Right lobe of liver (tissue), 6 donors: ENCODE data around the gene PDE9A. TPM values are rescaled to one million over a fixed set of nuclear protein-coding genes. Genes with fewer than 3 reads are reported as not detected.

Experiments
- ATAC-seq, 4 donors: fragments of 200-7000 bp; cut with Tn5 transposase; one replicate each; pipeline ENCODE4 v1.9.1; 2020; ENCODE audit warnings: mild to moderate bottlenecking in 4 of 4, moderate library complexity in 4 of 4
- DNase-seq, 3 donors: peaks; one replicate each; pipeline ENCODE4 v3.0.0-alpha.2; 2020
- H3K27ac ChIP-seq, 3 donors: fragments of 200-600 bp; one replicate each; pipeline ENCODE4 v1.8.0; 2022
- H3K27me3 ChIP-seq, 2 donors: fragments of 200-600 bp; one replicate each; pipeline ENCODE4 v1.8.0; 2022
- H3K36me3 ChIP-seq, 4 donors: fragments of 200-600 bp; sonication (generic) in 1 of 4; one replicate each; pipeline versions ENCODE4 v1.5.1 to v1.8.0; 2017 to 2022; ENCODE audit warnings: control low read depth in 1 of 4
- H3K4me1 ChIP-seq, 4 donors: fragments of 200-600 bp; sonication (generic) in 1 of 4; one replicate each; pipeline versions ENCODE4 v1.5.1 to v1.8.0; 2017 to 2022; ENCODE audit warnings: control low read depth in 1 of 4
- H3K4me3 ChIP-seq, 3 donors: fragments of 200-600 bp; one replicate each; pipeline ENCODE4 v1.8.0; 2022
- H3K9me3 ChIP-seq, 4 donors: fragments of 200-600 bp; sonication (generic) in 1 of 4; one replicate each; pipeline versions ENCODE4 v1.5.1 to v1.8.0; 2017 to 2022; ENCODE audit warnings: control low read depth in 1 of 4
- CTCF ChIP-seq, 4 donors: fragments of 200-600 bp in 3 of 4; fragments of 450-650 bp in 1 of 4; IDR thresholded peaks; one replicate each; pipeline versions ENCODE4 v1.5.1 to v1.8.0; 2016 to 2022; ENCODE audit warnings: antibody characterized with exemption in 4 of 4, mild to moderate bottlenecking in 2 of 4
- POLR2A ChIP-seq: fragments of 450-650 bp; IDR thresholded peaks from one replicate; pipeline ENCODE4 v1.6.1; 2017; ENCODE audit warnings: antibody characterized with exemption, mild to moderate bottlenecking
- whole genome bisulfite sequencing: methylation state at CpG from one replicate; pipeline ENCODE4 v1.1.6; 2018; ENCODE audit warnings: low coverage, low lambda C conversion rate; ENCODE audit not compliant: insufficient coverage; ENCODE audit errors: missing lambda C conversion rate; 5-methylcytosine and 5-hydroxymethylcytosine counted together
- intact Hi-C, 2 donors: fragments of 100-400 bp; cut with DNase I; formaldehyde crosslinking; loops; one replicate each; pipeline versions ENCODE4 v1.11.2 to v1.14.1; 2022
- total RNA-seq, 6 experiments: library from RNA; depleted of rRNA in 2 of 6; stranded (reverse); fragments of >200 nt in 2 of 6; fragmentation: NEBNext Ultra II Directional in 3 of 6; extraction: Animal tissue kit (Norgen Biotek cat#: 25700) in 3 of 6; gene quantifications; one replicate each; pipeline versions ENCODE4 v1.1.0 to v1.2.4, GENCODE V29; 2016 to 2023
- donor health status: DM: no; HTN: yes; CAD: no.
- donor health status: DM: no; HTN: no; CAD: no.
- donor health status: DM: no; HTN: no; CAD: no.
- donor health status: DM: no; HTN: yes; CAD: no.
- donor health status: DM: no; HTN: yes; CAD: no.

Gene PDE9A
- total RNA-seq, 6 experiments from 2014 or later, result 1.1 to 5.9 (median 3.3) TPM

- Histone ChIP-seq H3K36me3 (no peaks in the 10 kb centered on the region), H3K4me3 (no peak overlapping the region), H3K9me3 (no peaks in the 10 kb centered on the region), H3K27me3 (no peaks in the 10 kb centered on the region), H3K4me1 (peaks cover 0 to 8% (median 0%) of the 10 kb centered on the region in 4 donors), H3K27ac (no peak overlapping the region)
- intact Hi-C loops, result no loop called here
- TF ChIP-seq POLR2A (no peak), CTCF (IDR thresholded peaks at IDR 0.05) (no peak)
- ATAC-seq (no peak), DNase-seq (no peak)
- WGBS, result 85% methylated on average over 7 of the region's 25 CpGs
Observed at GRCh38 chr21:42763581-42764442, 110.4 kb downstream of the PDE9A start.

GRCh38 chr21:42764443-42764760 is 111.0 kb downstream of the PDE9A start:
- ATAC-seq, result no peak
- intact Hi-C loops, result no loop called here
- TF ChIP-seq CTCF (IDR thresholded peaks at IDR 0.05), result no peak
- TF ChIP-seq POLR2A, result no peak

GRCh38 chr21:42764883-42765282 is 111.5 kb downstream of the PDE9A start:
- H3K4me1 ChIP-seq, result peaks cover 0 to 8% (median 0%) of the 10 kb centered on the region in 4 donors
- H3K9me3 ChIP-seq, result no peaks in the 10 kb centered on the region
- no peak overlapping the region for H3K27ac ChIP-seq
- intact Hi-C loops, result no loop called here
- no peak for DNase-seq
- H3K36me3 ChIP-seq, result no peaks in the 10 kb centered on the region
- H3K4me3 ChIP-seq, result no peak overlapping the region
- TF ChIP-seq CTCF (IDR thresholded peaks at IDR 0.05), result no peak
- TF ChIP-seq POLR2A, result no peak
- no peaks in the 10 kb centered on the region for H3K27me3 ChIP-seq
- WGBS, result 86% methylated on average over 1 of the region's 1 CpG
- ATAC-seq, result no peak

More at GRCh38 chr21:42764443-42764760, 111.0 kb downstream of the PDE9A start:
- no peak for DNase-seq
- peaks cover 0 to 8% (median 0%) of the 10 kb centered on the region in 4 donors for H3K4me1 ChIP-seq
- no peak overlapping the region for H3K27ac ChIP-seq
- no peaks in the 10 kb centered on the region for H3K9me3 ChIP-seq
- H3K27me3 ChIP-seq, result no peaks in the 10 kb centered on the region
- no peaks in the 10 kb centered on the region for H3K36me3 ChIP-seq
- 96% methylated on average over 7 of the region's 9 CpGs for WGBS
- no peak overlapping the region for H3K4me3 ChIP-seq

- DNase-seq, result no peak
- no peak for ATAC-seq
- no peaks in the 10 kb centered on the region for H3K36me3 ChIP-seq
- no peaks in the 10 kb centered on the region for H3K9me3 ChIP-seq
- intact Hi-C loops, result no loop called here
- peaks cover 0 to 8% (median 0%) of the 10 kb centered on the region in 4 donors for H3K4me1 ChIP-seq
- H3K4me3 ChIP-seq, result no peak overlapping the region
- H3K27ac ChIP-seq, result no peak overlapping the region
- no peaks in the 10 kb centered on the region for H3K27me3 ChIP-seq
- TF ChIP-seq CTCF (IDR thresholded peaks at IDR 0.05), result no peak
- no peak for TF ChIP-seq POLR2A
- WGBS, result 86% methylated on average over 1 of the region's 4 CpGs
Observed at GRCh38 chr21:42765656-42766055, 112.2 kb downstream of the PDE9A start.
